Stimulated activated CD4-positive, alpha-beta T cell treated with anti-CD3 and anti-CD28 coated beads, Interleukin-4, amount 100 ng/mL, for 24 hours (primary cell): ENCODE measurements around the gene SMCO3.
A peak's percentile ranks its signal among the peaks of the same experiment; 100 is the strongest.

ENCODE experiments used
- DNase-seq: peaks from one replicate; pipeline ENCODE4 v3.0.0-alpha.2; 2020

The SMCO3 gene

GRCh38 chr12:14814014-14814413, at the start of gene SMCO3:
SMCO3 (minus strand) TSS chr12:14814182; CDS start chr12:14806680, 7,502 bp downstream.
- no peak for DNase-seq

GRCh38 chr12:14860490-14860889, 46.5 kb upstream of the SMCO3 start:
- DNase-seq = no peak

- DNase-seq = no peak
These were observed 44.5 kb upstream of the SMCO3 start for GRCh38 chr12:14858513-14858912.

GRCh38 chr12:14854586-14855183, 40.7 kb upstream of the SMCO3 start:
- DNase-seq = no peak

GRCh38 chr12:14853961-14854360, 40.0 kb upstream of the SMCO3 start:
- DNase-seq = no peak

- no peak for DNase-seq
These were observed 38.9 kb upstream of the SMCO3 start for GRCh38 chr12:14852880-14853279.

GRCh38 chr12:14850929-14851663, 37.1 kb upstream of the SMCO3 start:
- DNase-seq = no peak

GRCh38 chr12:14849661-14850060, 35.7 kb upstream of the SMCO3 start:
- no peak for DNase-seq

- DNase-seq = no peak
These were observed 33.0 kb upstream of the SMCO3 start for GRCh38 chr12:14846876-14847580.

- DNase-seq = no peak
These were observed 32.1 kb upstream of the SMCO3 start for GRCh38 chr12:14846042-14846587.

GRCh38 chr12:14845350-14845750, 31.4 kb upstream of the SMCO3 start:
- DNase-seq = peak; percentile 58

- no peak for DNase-seq
These were observed 30.4 kb upstream of the SMCO3 start for GRCh38 chr12:14844401-14844800.

GRCh38 chr12:14843425-14843887, 29.5 kb upstream of the SMCO3 start, which contains the start of gene ART4:
ART4 (minus strand) TSS chr12:14843526; CDS start chr12:14843113, 413 bp downstream.
- no peak for DNase-seq

GRCh38 chr12:14842315-14842714, 28.3 kb upstream of the SMCO3 start:
- no peak for DNase-seq

- no peak for DNase-seq
These were observed 27.8 kb upstream of the SMCO3 start for GRCh38 chr12:14841761-14842160.

- DNase-seq = no peak
These were observed 26.6 kb upstream of the SMCO3 start for GRCh38 chr12:14840616-14841015.

GRCh38 chr12:14839262-14839661, 25.3 kb upstream of the SMCO3 start:
- no peak for DNase-seq

GRCh38 chr12:14836336-14837210, 22.6 kb upstream of the SMCO3 start:
- DNase-seq = no peak

- no peak for DNase-seq
These were observed 20.5 kb upstream of the SMCO3 start for GRCh38 chr12:14834509-14834908.

GRCh38 chr12:14833952-14834351, 20.0 kb upstream of the SMCO3 start:
- DNase-seq = no peak

- DNase-seq = no peak
These were observed 19.4 kb upstream of the SMCO3 start for GRCh38 chr12:14833336-14833735.

- DNase-seq = no peak
These were observed 14.9 kb upstream of the SMCO3 start for GRCh38 chr12:14828892-14829291.

- no peak for DNase-seq
These were observed 13.1 kb upstream of the SMCO3 start for GRCh38 chr12:14827043-14827442.
